Ishikawa (cell line): ENCODE results near the gene SNTG2.

Experiments used
- CEBPB ChIP-seq: IDR thresholded peaks from 2 replicates; pipeline ENCODE4 v1.6.1; 2012
- CREB1 ChIP-seq: IDR thresholded peaks from 2 replicates; pipeline ENCODE4 v1.6.1; 2012; ENCODE audit warnings: low read depth
- EGR1 ChIP-seq: IDR thresholded peaks from 2 replicates; pipeline ENCODE4 v1.6.1; 2012
- EP300 ChIP-seq: IDR thresholded peaks from 2 replicates; pipeline ENCODE4 v1.6.1; 2012; ENCODE audit warnings: borderline replicate concordance
- FOXM1 ChIP-seq: IDR thresholded peaks from 2 replicates; pipeline ENCODE4 v1.6.1; 2012; ENCODE audit warnings: low read depth, borderline replicate concordance
- NFIC ChIP-seq: IDR thresholded peaks from 2 replicates; pipeline ENCODE4 v1.6.1; 2012
- RAD21 ChIP-seq: IDR thresholded peaks from 2 replicates; pipeline ENCODE4 v1.6.1; 2012; ENCODE audit warnings: low read depth
- TAF1 ChIP-seq: IDR thresholded peaks from 2 replicates; pipeline ENCODE4 v1.6.1; 2012; ENCODE audit warnings: low read depth, mild to moderate bottlenecking
- TCF12 ChIP-seq: IDR thresholded peaks from 2 replicates; pipeline ENCODE4 v1.6.1; 2012; ENCODE audit warnings: low read depth
- TEAD4 ChIP-seq: IDR thresholded peaks from 2 replicates; pipeline ENCODE4 v1.6.1; 2012
- YY1 ChIP-seq: IDR thresholded peaks from 2 replicates; pipeline ENCODE4 v1.6.1; 2012; ENCODE audit warnings: low read depth
- ZBTB7A ChIP-seq: IDR thresholded peaks from 2 replicates; pipeline ENCODE4 v1.6.1; 2012; ENCODE audit warnings: low read depth
- TF ChIP-seq, protein P1 (sequence below): IDR thresholded peaks from 2 replicates; pipeline ENCODE4 v1.6.1; 2012
- TF ChIP-seq, protein P2 (sequence below): IDR thresholded peaks from 2 replicates; pipeline ENCODE4 v1.6.1; 2012
- TF ChIP-seq, protein P3 (sequence below): IDR thresholded peaks from 2 replicates; pipeline ENCODE4 v1.6.1; 2012; ENCODE audit warnings: low read depth, mild to moderate bottlenecking

Gene SNTG2

DNA sequence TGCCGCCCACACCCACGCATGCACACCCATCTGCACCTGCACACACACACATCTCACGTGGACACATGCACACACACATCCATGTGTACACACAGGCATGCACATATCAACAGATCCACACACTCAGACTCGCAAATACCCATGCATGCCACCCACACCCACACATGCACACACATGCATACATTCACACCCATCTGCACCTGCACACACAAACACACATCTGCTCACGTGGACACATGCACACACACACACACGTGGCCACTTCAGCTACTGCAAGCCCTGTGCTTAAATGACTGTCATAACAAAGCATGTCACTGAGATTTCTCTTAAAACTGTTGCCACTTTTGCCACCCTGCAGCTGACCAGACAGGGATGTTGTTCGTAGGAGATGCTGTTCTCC, 186.6 kb downstream of the SNTG2 start:
- TF ChIP-seq CREB1 (no peak), RAD21 (no peak), EP300 (no peak)

DNA sequence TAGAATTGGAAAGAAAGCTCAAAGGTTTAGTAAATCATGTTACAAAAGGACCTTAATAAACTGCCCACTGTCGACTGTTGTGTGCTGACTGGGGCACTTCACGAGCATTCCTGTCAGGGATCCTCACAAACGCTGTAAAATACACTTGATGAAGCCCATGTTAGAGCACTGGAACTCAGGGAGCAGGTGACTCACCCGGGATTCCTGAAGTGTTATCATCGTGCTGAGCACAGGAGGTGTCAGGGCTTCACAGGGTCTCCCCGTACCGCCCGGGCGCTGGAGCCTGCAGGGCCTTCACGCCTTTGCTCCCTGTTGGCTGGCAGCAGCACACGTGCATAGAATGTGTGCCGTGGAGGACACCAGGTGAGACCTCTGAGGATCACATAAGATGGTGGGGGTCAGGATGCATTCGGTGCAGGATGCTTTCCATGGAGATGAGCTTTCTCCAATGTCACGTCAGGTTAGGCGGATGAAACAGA, 187.3 kb downstream of the SNTG2 start:
- TF ChIP-seq NFIC = no peak

DNA sequence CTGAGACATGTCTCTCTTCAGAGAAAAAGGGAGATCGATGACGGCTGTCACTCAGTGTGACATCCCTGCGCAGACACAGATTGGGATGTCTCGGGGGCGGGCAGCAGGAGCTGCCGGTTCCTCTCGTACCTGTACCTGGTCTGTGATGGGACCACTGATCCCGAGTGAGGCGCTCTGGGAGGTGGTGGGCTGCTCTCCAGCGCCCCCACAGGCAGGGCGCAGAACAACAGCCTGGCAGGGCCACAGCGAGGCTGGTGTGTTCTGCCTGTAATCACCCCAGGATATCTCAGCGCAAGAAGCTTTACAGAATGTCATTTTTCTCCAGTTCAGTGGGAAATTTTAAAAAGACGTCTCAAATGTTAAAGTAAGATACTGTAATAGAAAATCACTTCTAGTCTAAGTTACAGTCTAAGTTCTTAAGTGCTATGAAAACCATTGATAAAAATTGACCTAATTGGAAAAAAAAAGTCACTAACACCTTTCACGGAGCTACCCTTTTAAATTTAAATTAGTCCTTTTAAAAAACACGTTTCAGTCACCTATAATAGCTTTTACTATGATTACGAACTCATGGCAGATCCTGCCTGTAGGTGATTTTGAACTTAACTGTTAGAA, 189.8 kb downstream of the SNTG2 start:
- TF ChIP-seq RAD21 (peak; percentile 42; the same call in 1 of the 2 replicates), TAF1 (no peak)

DNA sequence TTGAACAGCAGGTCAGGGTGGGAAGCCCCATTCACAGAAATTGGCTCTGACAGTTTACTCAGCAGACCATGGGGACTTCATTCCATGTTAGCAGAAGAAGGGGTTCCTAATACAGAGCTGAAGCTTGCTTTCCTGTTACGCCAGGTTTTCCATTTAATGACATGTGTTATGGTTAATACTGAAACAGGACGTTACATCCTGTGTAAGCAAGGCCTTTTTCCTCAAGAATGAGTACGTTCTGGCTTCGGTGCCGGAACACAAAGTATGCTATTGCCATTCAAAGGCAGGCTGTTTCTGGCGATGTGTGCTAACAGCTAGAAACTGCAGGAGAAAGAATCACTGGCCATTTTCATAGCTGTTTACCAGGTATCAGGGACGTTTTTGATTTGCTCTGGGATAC, 190.4 kb downstream of the SNTG2 start:
- TF ChIP-seq RAD21 = no peak

DNA sequence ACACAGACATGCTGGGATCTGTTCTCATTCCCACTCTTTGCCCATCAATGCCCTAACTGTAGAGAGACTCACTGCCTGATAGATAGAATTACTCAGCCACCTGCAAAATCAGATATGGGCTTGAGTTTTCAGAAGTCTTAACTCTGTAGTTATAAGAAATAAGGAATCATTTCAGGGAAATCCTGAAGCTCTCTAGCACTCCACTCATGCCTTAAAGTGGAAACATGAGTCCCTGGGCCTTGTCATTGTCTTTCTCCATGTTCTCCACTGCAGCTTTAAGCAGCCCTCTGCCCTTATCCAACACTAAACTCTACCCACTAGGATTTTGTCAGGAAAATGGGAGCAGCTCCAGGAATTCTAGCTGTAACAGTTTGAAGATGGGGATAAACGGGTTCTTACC, 192.5 kb downstream of the SNTG2 start:
- TF ChIP-seq, protein P1, sequence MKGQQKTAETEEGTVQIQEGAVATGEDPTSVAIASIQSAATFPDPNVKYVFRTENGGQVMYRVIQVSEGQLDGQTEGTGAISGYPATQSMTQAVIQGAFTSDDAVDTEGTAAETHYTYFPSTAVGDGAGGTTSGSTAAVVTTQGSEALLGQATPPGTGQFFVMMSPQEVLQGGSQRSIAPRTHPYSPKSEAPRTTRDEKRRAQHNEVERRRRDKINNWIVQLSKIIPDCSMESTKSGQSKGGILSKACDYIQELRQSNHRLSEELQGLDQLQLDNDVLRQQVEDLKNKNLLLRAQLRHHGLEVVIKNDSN = no peak

DNA sequence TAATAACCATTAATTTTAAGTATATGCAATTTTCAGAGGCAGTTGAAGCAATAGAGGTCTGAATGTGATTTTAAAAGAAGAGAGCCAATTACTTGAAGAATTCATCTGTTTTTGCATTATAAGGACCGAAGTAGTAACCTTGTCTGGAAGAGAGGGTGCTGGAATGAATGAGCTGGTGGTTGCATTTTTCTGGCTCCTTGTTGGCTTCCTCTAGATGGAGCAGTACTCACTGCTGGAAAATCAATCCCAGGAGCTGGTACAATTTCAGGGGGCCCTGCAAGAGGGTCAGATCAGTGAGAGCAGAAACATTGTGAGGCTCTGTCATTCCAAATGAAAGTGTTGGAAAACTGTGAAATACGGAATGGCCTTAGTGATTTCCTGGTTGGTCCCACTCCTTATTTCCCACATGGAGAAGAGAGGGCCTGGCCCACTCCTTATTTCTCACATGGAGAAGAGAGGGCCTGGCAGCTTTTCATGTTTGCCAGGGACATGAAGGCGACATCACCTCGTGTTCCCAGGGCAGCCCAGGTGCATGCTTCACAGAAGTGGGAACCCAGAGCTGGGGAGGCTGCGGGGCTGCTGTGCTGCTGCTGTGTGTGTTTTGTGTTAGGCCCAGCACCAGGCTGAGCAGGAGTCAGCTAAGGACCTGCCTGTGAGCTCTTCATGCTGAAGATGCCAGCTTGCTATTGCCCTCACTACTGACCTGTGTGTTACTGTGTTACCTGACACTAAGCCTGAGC, 197.4 kb downstream of the SNTG2 start:
- TF ChIP-seq ZBTB7A (no peak), CEBPB (no peak), FOXM1 (no peak), NFIC (no peak), RAD21 (no peak), EGR1 (no peak), TCF12 (no peak)
- TF ChIP-seq, protein P2, sequence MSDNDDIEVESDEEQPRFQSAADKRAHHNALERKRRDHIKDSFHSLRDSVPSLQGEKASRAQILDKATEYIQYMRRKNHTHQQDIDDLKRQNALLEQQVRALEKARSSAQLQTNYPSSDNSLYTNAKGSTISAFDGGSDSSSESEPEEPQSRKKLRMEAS = no peak

DNA sequence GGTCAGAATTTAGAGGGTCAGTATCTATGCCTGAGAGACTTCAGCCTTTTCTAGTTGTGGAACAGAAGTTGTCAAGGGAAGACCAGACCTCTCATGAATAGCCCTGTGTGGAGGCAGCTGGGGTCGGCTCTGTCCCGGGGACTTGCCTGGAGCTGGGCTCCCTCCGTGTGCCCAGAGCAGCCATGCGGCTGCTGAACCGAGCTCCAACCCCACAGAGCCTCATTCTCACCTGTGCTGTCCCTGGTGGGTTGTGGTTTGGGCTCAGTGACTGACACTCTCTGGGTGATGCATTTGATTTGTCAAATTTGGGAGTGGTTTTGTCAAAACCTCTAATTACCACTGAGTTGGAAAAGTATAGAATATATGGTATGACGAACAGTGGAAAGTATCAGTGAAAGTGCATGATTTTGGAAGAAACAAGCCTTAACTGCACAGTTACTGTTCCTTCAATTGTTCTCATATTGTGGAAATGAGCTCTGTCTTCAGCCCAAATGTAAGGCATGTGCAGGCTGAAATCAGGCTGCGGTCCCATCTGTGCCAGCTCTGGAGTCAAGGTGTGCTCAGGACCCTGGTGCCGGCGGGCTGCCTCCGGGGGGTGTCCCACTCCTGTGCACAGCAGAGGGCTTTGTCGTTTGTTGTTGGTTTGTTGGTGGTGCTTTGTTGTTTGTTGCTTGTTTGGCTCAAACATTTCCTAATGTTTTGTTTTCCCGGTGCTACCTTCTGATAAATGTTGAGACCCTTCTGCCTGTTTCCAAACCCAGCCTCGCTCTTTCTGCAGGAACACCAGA, 200.3 kb downstream of the SNTG2 start:
- TF ChIP-seq EGR1 = no peak
- no peak for TF ChIP-seq FOXM1
- TF ChIP-seq RAD21 = no peak
- TF ChIP-seq, protein P1 = no peak
- TF ChIP-seq, protein P2 = no peak
- TF ChIP-seq, protein P3, sequence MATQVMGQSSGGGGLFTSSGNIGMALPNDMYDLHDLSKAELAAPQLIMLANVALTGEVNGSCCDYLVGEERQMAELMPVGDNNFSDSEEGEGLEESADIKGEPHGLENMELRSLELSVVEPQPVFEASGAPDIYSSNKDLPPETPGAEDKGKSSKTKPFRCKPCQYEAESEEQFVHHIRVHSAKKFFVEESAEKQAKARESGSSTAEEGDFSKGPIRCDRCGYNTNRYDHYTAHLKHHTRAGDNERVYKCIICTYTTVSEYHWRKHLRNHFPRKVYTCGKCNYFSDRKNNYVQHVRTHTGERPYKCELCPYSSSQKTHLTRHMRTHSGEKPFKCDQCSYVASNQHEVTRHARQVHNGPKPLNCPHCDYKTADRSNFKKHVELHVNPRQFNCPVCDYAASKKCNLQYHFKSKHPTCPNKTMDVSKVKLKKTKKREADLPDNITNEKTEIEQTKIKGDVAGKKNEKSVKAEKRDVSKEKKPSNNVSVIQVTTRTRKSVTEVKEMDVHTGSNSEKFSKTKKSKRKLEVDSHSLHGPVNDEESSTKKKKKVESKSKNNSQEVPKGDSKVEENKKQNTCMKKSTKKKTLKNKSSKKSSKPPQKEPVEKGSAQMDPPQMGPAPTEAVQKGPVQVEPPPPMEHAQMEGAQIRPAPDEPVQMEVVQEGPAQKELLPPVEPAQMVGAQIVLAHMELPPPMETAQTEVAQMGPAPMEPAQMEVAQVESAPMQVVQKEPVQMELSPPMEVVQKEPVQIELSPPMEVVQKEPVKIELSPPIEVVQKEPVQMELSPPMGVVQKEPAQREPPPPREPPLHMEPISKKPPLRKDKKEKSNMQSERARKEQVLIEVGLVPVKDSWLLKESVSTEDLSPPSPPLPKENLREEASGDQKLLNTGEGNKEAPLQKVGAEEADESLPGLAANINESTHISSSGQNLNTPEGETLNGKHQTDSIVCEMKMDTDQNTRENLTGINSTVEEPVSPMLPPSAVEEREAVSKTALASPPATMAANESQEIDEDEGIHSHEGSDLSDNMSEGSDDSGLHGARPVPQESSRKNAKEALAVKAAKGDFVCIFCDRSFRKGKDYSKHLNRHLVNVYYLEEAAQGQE = no peak
- TF ChIP-seq CREB1 = no peak
- TF ChIP-seq NFIC = no peak
- no peak for TF ChIP-seq ZBTB7A
- no peak for TF ChIP-seq TCF12
- TF ChIP-seq CEBPB = no peak
- no peak for TF ChIP-seq EP300
- no peak for TF ChIP-seq YY1
- no peak for TF ChIP-seq TEAD4
- TF ChIP-seq TAF1 = no peak

DNA sequence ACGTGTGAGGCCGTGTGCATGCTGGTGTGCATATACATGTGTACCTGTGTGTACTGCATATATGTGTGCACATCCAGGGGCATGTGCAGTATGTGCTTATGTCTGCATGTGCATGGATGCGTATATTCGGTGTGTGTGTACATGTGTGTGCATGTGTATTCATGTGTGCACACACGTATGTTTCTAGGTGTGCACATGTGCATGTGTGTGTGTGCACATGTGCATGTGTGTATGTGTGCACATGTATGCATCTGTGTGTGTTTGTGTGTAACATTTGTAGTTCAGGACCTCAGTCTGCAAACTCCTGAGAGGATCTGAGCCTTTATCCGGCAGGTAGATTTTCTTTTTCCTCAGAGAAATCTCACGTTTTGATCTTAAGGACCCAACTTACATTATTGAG, 201.7 kb downstream of the SNTG2 start:
- TF ChIP-seq RAD21 = no peak
- TF ChIP-seq EP300 = no peak
- TF ChIP-seq ZBTB7A = no peak
- no peak for TF ChIP-seq CEBPB
- TF ChIP-seq TEAD4 = no peak
